Calu3 (cell line): ENCODE data around the gene GUCD1. TPM values are rescaled to one million over a fixed set of nuclear protein-coding genes. Genes with fewer than 3 reads are reported as not detected.
A peak's percentile ranks its signal among the peaks of the same experiment; 100 is the strongest.

Experiments used
- BruUV-seq: library from RNA; stranded (reverse); fragments of 400-500 nt; replicated peaks from 2 replicates; lab custom pipeline; 2021; lab: Mats Ljungman, UMichigan
- CTCF ChIA-PET: fragments of 300-600 bp; sonication (Branson Sonifier 250); formaldehyde crosslinking; loops from one replicate; lab custom pipeline; 2022; ENCODE audit warnings: antibody characterized with exemption; lab: Charles Lee
- DNase-seq: peaks from one replicate; pipeline ENCODE4 v3.0.0; 2022
- H3K27ac Mint-ChIP-seq: one replicate; pipeline ENCODE4 v1.8.0; 2022; ENCODE audit warnings: mixed read lengths; ENCODE audit not compliant: unreplicated experiment
- H3K27me3 Mint-ChIP-seq: one replicate; pipeline ENCODE4 v1.8.0; 2022; ENCODE audit warnings: mixed read lengths; ENCODE audit not compliant: unreplicated experiment
- H3K36me3 Mint-ChIP-seq: one replicate; pipeline ENCODE4 v1.8.0; 2022; ENCODE audit warnings: mild to moderate bottlenecking, moderate library complexity, mixed read lengths; ENCODE audit not compliant: insufficient read depth, unreplicated experiment
- H3K4me1 Mint-ChIP-seq: one replicate; pipeline ENCODE4 v1.8.0; 2022; ENCODE audit warnings: mild to moderate bottlenecking, low read depth, mixed read lengths; ENCODE audit not compliant: unreplicated experiment
- H3K4me3 Mint-ChIP-seq: one replicate; pipeline ENCODE4 v1.8.0; 2022; ENCODE audit warnings: mild to moderate bottlenecking, low read depth, moderate library complexity, mixed read lengths; ENCODE audit not compliant: unreplicated experiment
- H3K9me3 Mint-ChIP-seq: one replicate; pipeline ENCODE4 v1.8.0; 2022; ENCODE audit warnings: low read depth, mixed read lengths; ENCODE audit not compliant: unreplicated experiment
- CTCF ChIP-seq: fragments of 200-600 bp; IDR thresholded peaks from one replicate; pipeline ENCODE4 v1.8.0; 2022; ENCODE audit warnings: antibody characterized with exemption; ENCODE audit not compliant: unreplicated experiment
- intact Hi-C: fragments of 100-400 bp; cut with micrococcal nuclease; formaldehyde crosslinking; loops from one replicate; pipeline ENCODE4 v1.10.0; 2022; ENCODE audit not compliant: unreplicated experiment
- total RNA-seq: library from RNA; stranded (reverse); gene quantifications from 2 replicates; pipeline ENCODE4 v1.2.3, GENCODE V29; 2022

Gene GUCD1
- total RNA-seq, 1 experiment from 2014 or later: 130 TPM

- intact Hi-C loops: no loop called here
- Mint-ChIP-seq H3K36me3 (peaks cover 3% of the 10 kb centered on the region), H3K27ac (peak overlapping the region; percentile 15), H3K4me3 (no peak overlapping the region), H3K27me3 (peaks cover 49% of the 10 kb centered on the region), H3K4me1 (peaks cover 30% of the 10 kb centered on the region), H3K9me3 (no peaks in the 10 kb centered on the region)
- CTCF ChIA-PET: interaction anchor here (0.8 to 2.7 kb wide), 3 partner anchors 20 to 81 kb away, joined by 3 to 9 read pairs (median 3); no protein-coding TSS in a partner anchor
- no TSS peak for BruUV-seq
- TF ChIP-seq CTCF: no peak
- DNase-seq: no peak
These were observed 52.4 kb downstream of the GUCD1 start for GRCh38 chr22:24502541-24502940.

DNA sequence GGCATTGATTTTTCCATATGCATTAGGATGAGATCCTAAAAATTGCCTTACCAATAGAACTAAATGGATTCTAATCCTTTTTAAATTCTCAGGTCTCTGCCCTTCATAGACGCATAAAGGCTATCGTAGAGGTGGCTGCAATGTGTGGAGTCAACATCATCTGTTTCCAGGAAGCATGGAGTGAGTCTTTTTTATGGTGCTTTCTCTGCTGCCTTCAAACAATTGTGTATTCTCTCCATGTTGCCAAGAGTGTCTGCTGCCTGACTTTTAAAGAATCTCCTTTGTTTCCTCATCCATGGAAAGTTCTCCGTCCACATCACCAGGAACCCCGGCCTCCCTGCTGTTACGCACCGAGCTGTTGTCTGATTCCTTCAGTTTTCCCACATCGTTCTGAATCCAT, 52.9 kb downstream of the GUCD1 start:
- Mint-ChIP-seq H3K36me3 (peaks cover 3% of the 10 kb centered on the region), H3K4me1 (peaks cover 25% of the 10 kb centered on the region), H3K9me3 (no peaks in the 10 kb centered on the region), H3K4me3 (no peak overlapping the region), H3K27me3 (peaks cover 54% of the 10 kb centered on the region), H3K27ac (peak overlapping the region; percentile 15)
- CTCF ChIA-PET: interaction anchor here (1.4 to 2.7 kb wide), 2 partner anchors 19 to 80 kb away, joined by 3 to 9 read pairs; no protein-coding TSS in a partner anchor
- no peak for DNase-seq
- TF ChIP-seq CTCF: no peak
- intact Hi-C loops: no loop called here
- no TSS peak for BruUV-seq

DNA sequence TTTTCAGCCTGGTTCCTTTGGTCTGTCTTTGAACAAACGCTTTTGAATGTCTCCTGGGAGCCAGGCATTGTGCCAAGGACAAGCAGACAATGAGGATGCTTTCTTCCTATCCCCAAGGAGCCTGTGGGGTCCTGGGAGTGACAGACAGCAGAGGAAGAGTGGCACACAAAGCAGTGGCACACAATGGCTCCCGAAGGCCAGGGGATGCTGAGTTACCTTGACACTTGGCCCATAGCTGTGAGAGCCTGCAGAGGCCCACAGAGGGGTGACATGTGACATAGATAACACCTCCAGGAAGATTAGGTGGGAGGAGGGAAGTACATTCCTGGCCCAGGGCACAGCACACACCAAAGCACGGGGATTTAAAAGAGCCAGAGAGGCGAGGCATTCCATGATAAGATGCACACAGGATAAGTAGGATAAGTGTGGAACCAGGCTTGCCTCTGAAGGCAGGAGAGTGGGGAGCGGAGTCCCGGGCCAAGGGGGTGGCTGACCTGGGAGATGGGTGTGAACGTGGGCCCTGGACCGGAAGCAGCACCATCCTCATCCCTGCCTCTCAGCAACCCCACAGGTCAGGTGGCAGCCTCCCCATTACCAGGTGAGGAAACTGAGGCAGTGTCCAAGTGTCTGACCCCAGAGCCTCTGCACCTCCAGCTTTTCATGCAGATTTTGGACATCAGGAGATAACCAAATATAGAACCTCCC, 53.5 kb downstream of the GUCD1 start:
- peaks cover 3% of the 10 kb centered on the region for H3K36me3 Mint-ChIP-seq
- H3K4me3 Mint-ChIP-seq: no peak overlapping the region
- H3K27me3 Mint-ChIP-seq: peaks cover 60% of the 10 kb centered on the region
- H3K9me3 Mint-ChIP-seq: no peaks in the 10 kb centered on the region
- CTCF ChIA-PET: interaction anchor here (2.7 kb wide), 1 partner anchor 79 kb away, joined by 9 read pairs; no protein-coding TSS in a partner anchor
- H3K27ac Mint-ChIP-seq: no peak overlapping the region
- intact Hi-C loops: no loop called here
- no peak for TF ChIP-seq CTCF
- no TSS peak for BruUV-seq
- peaks cover 19% of the 10 kb centered on the region for H3K4me1 Mint-ChIP-seq
- DNase-seq: no peak

- Mint-ChIP-seq H3K4me3 (no peak overlapping the region), H3K9me3 (no peaks in the 10 kb centered on the region), H3K36me3 (peaks cover 3% of the 10 kb centered on the region), H3K27me3 (peaks cover 66% of the 10 kb centered on the region), H3K27ac (no peak overlapping the region), H3K4me1 (peaks cover 15% of the 10 kb centered on the region)
- CTCF ChIA-PET: interaction anchor here (1.1 kb wide), 1 partner anchor 14 kb away, joined by 3 read pairs; no protein-coding TSS in a partner anchor
- TF ChIP-seq CTCF: no peak
- no TSS peak for BruUV-seq
- intact Hi-C loops: no loop called here
- no peak for DNase-seq
These were observed 54.6 kb downstream of the GUCD1 start for GRCh38 chr22:24500277-24500820.
